NCI-H1048 (cell line): ENCODE results near the gene CPS1.

Experiments
- DNase-seq: peaks from one replicate; lab custom pipeline; 2025; lab: John Stamatoyannopoulos, UW

Gene CPS1

DNA sequence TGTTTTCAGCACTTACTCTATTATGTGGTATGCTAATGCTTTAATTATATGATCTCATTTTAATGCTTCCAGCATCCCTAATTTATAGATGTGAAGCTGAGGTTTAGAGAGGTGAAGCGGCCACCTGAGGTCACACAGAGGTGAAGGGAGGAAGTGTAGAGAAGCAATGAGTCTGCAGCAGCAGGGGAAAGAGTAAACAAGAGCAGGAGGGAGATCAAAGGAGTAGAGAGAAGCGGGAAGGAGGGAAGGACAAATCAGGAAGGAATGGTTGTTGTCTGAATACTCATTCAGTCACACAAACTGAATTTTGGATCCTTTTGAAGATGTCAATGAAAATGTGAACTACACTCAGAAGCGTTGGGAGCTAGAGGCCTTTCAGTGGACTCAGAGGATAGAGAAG lies 130.0 kb downstream of the CPS1 start:
- no peak for DNase-seq

DNA sequence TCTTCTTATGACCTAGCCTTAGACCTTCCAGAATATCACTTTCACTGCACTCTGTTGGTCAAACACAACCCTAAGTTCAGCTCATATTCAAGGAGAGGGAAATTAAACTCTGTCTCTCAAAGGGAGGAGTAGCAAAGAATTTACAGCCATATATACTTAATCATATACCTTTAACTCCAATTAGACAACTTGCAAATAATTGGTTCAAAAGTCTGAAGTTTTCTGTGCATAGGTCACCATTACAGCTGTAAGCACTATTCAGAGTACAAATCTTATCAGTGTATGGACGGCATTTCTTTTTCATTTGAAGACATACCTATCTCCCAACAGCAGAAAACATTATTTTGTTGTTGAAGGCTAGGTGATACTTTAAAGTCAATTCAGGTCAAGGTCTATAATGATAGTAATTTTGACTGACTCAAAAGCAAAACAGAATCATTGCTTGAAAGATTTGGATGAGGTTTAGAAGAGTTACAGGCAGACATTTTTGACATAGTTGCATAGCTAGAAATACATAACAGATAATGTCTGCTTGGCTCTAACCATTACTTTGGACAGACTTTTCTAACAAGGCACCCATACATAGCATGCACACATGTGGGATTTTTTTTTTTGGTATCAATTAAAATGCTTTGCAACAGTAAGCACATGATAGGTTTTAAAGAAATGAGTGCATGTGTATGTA lies 131.5 kb downstream of the CPS1 start:
- DNase-seq = no peak

DNA sequence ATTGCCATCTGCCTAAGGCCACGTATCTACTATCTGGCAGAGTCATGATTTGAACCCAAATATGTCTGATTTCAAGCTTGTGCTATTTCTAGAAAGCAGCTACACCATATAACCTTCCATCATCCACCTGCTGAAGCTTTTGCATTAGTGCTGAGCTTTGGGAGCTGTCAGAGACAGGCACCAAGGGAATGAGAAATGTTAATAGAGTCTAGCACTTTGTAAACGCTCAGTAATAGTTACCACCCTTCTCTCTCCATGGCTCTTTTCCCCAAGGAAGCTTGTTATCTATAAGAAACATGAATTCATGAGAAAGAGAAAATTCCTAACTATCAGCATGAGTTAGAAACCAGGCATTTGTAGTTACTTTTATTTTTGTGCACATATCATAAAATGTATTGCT lies 151.5 kb downstream of the CPS1 start:
- DNase-seq = no peak

DNA sequence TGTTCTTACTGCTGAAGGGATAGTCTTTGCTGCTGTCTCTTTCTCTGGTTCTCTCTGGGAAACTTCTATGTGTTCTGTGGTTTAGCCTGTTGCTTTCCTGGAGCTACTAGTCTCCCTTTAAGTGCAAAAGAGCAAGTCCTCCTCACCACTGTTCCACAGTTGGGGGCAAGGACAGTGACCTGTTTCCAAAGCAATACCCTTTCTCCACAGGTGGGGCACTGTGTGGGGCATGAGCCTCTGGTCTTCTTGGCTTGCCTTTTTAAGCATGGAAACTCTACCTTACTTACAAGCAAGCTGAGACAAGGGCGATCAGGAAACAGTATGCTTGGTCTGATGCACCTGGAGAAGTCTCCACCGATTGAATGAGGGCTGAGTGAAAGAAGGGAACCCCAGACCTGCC lies 156.7 kb downstream of the CPS1 start:
- DNase-seq = no peak

GRCh38 chr2:210715560-210716082 lies 159.2 kb downstream of the CPS1 start:
- DNase-seq = no peak

DNA sequence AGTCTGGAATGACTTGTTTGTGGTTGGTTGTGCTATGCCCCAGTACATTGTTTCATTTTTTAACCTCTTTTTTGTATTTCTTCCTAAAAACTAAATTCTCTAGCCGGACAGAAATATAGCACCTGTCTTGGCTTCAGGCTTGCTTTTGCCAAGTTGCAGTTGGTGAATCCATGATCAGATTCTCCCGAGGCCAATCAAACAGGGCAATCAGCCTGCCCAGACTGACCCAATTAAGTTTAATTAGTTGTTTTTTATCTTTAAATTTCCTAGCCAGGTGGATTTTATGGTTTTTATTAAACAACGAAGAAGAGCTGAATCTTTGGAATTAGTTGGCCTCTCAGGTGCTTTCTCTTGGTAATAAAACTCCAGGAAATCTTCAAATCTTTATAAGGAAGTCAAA lies 162.1 kb downstream of the CPS1 start:
- no peak for DNase-seq

- no peak for DNase-seq
Observed at GRCh38 chr2:210722092-210722491, 165.7 kb downstream of the CPS1 start.

DNA sequence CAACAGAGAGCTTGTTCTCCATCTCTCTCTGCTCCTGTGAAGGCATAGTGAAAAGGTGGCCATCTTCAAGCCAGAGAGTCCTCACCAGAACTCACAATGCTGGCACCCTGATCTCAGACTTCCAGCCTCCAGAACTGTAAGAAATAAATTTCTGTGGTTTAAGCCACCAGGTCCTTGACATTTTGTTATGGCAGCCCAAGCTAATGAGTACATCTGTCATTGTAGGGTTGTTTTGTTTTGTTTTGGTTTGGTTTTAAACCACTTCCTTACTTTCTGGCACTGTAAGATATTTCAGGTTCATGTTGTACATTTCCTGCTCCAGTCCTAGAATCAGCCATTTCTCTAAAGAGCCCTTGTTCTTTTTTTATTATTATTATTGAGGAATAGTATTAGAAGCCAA lies 171.2 kb downstream of the CPS1 start:
- no peak for DNase-seq
